HG03135 (cell line): ENCODE measurements around the gene EBF3.

Experiments
- ATAC-seq: cut with Tn5 transposase; IDR thresholded peaks from one replicate; pipeline ENCODE4 v1.9.1; 2021; ENCODE audit warnings: mild to moderate bottlenecking, moderate library complexity; ENCODE audit not compliant: unreplicated experiment

Gene EBF3

GRCh38 chr10:129894698-129895097 is 69.4 kb downstream of the EBF3 start:
- ATAC-seq, result no peak

- no peak for ATAC-seq
These were observed 70.7 kb downstream of the EBF3 start for GRCh38 chr10:129893104-129894089.

GRCh38 chr10:129892548-129893052 is 71.5 kb downstream of the EBF3 start:
- ATAC-seq, result no peak

- ATAC-seq, result no peak
These were observed 72.3 kb downstream of the EBF3 start for GRCh38 chr10:129891806-129892205.

GRCh38 chr10:129890170-129890569 is 73.9 kb downstream of the EBF3 start:
- ATAC-seq, result no peak

- ATAC-seq, result no peak
These were observed 75.1 kb downstream of the EBF3 start for GRCh38 chr10:129888784-129889616.

- ATAC-seq, result no peak
These were observed 75.9 kb downstream of the EBF3 start for GRCh38 chr10:129887986-129888783.

- ATAC-seq, result no peak
These were observed 76.6 kb downstream of the EBF3 start for GRCh38 chr10:129887381-129887905.

- no peak for ATAC-seq
These were observed 77.8 kb downstream of the EBF3 start for GRCh38 chr10:129886263-129886662.

- no peak for ATAC-seq
These were observed 78.5 kb downstream of the EBF3 start for GRCh38 chr10:129885526-129885925.

- ATAC-seq, result no peak
These were observed 79.5 kb downstream of the EBF3 start for GRCh38 chr10:129884398-129885078.

GRCh38 chr10:129883626-129884397 is 80.3 kb downstream of the EBF3 start:
- ATAC-seq, result no peak

GRCh38 chr10:129883029-129883428 is 81.0 kb downstream of the EBF3 start:
- ATAC-seq, result no peak

GRCh38 chr10:129882291-129883010 is 81.6 kb downstream of the EBF3 start:
- ATAC-seq, result no peak

GRCh38 chr10:129881641-129882040 is 82.4 kb downstream of the EBF3 start:
- ATAC-seq, result no peak

- ATAC-seq, result no peak
These were observed 83.7 kb downstream of the EBF3 start for GRCh38 chr10:129880191-129880870.

- no peak for ATAC-seq
These were observed 84.4 kb downstream of the EBF3 start for GRCh38 chr10:129879655-129880054.

GRCh38 chr10:129878835-129879234 is 85.2 kb downstream of the EBF3 start:
- no peak for ATAC-seq
